ENCODE measurements around the gene BACH2. TPM values are rescaled to one million over a fixed set of nuclear protein-coding genes. Genes with fewer than 3 reads are reported as not detected.

The BACH2 gene
- total RNA-seq, 2 donors from 2014 or later, result 5.2 to 5.7 TPM

DNA sequence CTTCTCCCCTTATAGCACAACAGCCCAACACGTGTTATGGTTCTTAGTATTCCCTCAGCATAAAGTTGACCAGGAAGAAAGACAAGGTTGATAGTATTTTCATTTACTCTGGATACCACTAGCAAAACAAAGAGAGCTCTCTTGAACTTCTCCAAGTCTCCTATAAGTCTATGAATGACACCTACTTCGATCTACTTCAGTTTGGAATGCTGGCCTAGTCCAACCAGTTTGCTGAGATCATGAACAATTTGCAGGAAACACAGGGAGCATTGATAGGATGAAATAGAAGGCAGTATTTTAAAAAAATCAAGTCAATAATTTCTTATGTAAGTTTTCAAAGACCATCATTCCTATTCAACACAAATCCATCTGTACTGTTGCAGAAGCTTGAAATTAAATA lies 308.8 kb downstream of the BACH2 start:
- TF ChIP-seq, protein P1, sequence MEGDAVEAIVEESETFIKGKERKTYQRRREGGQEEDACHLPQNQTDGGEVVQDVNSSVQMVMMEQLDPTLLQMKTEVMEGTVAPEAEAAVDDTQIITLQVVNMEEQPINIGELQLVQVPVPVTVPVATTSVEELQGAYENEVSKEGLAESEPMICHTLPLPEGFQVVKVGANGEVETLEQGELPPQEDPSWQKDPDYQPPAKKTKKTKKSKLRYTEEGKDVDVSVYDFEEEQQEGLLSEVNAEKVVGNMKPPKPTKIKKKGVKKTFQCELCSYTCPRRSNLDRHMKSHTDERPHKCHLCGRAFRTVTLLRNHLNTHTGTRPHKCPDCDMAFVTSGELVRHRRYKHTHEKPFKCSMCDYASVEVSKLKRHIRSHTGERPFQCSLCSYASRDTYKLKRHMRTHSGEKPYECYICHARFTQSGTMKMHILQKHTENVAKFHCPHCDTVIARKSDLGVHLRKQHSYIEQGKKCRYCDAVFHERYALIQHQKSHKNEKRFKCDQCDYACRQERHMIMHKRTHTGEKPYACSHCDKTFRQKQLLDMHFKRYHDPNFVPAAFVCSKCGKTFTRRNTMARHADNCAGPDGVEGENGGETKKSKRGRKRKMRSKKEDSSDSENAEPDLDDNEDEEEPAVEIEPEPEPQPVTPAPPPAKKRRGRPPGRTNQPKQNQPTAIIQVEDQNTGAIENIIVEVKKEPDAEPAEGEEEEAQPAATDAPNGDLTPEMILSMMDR (IDR thresholded peaks at IDR 0.05), result no peak
- TF ChIP-seq POLR2A (IDR thresholded peaks at IDR 0.05), result no peak
- TF ChIP-seq POLR2AphosphoS5 (IDR thresholded peaks at IDR 0.05), result no peak
- no peak for DNase-seq (ENCODE audit: low spot score)
- Histone ChIP-seq H3K27me3 (replicated peaks; ENCODE audit: insufficient read depth) (no peaks in the 10 kb centered on the region), H3K27ac (no peak overlapping the region), H3K36me3 (no peaks in the 10 kb centered on the region), H3K9me3 (no peaks in the 10 kb centered on the region), H3K4me3 (no peak overlapping the region), H3K4me1 (replicated peaks) (no peaks in the 10 kb centered on the region)
- intact Hi-C loops (cut with DNase I), result no loop called here
- WGBS, result 58% methylated on average over 2 of the region's 2 CpGs

DNA sequence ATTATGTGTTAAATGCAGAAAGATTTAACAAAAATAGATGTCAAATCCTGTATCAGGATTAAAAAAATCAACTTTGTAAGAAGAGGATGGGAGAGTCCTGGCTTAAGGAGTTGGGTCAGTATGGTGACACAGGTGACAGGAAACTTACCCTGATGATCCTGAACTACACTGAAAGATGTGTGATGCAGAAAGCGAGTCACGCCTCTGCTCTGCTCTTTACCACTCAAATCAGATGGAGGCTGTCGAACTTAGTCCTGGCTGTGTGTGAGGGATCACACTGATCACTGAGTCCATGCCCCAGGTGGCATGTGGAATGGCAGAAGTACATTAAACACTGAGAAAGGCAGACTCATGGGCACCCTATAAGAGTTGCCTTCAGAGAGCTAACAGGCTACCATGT lies 309.5 kb downstream of the BACH2 start:
- no peak for TF ChIP-seq POLR2AphosphoS5 (IDR thresholded peaks at IDR 0.05)
- TF ChIP-seq POLR2A (IDR thresholded peaks at IDR 0.05), result no peak
- TF ChIP-seq, protein P1 (IDR thresholded peaks at IDR 0.05), result no peak
- WGBS, result 97% methylated on average over 3 of the region's 3 CpGs

DNA sequence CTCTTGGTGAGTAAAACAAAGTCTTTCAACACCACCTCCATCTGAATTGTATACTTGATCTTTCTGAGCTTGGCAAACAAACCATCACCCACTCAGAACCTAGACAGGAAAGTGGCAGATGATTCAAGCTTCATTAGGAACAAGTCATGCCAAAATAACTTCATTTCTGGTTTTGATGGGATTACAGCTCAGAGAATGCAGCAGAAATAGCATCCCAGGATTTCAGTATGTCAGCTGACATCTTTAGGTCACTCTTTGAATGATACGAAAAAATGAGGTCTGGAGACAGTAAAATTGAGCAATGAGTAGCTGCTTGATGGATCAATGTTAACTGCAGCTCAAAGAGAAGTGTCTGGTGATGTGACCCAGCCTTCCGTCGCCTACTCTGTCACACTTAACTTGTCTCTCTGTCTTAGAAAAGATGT lies 310.0 kb downstream of the BACH2 start:
- Histone ChIP-seq H3K9me3 (no peaks in the 10 kb centered on the region), H3K36me3 (no peaks in the 10 kb centered on the region), H3K27me3 (replicated peaks; ENCODE audit: insufficient read depth) (no peaks in the 10 kb centered on the region), H3K27ac (no peak overlapping the region), H3K4me1 (replicated peaks) (no peaks in the 10 kb centered on the region), H3K4me3 (no peak overlapping the region)
- TF ChIP-seq POLR2A (IDR thresholded peaks at IDR 0.05), result no peak
- TF ChIP-seq POLR2AphosphoS5 (IDR thresholded peaks at IDR 0.05), result no peak
- TF ChIP-seq, protein P1 (IDR thresholded peaks at IDR 0.05), result no peak
- intact Hi-C loops (cut with DNase I), result no loop called here
- 92% methylated on average over 3 of the region's 3 CpGs for WGBS
- no peak for DNase-seq (ENCODE audit: low spot score)

More for the DNA sequence above, 309.5 kb downstream of the BACH2 start:
- Histone ChIP-seq H3K9me3 (no peaks in the 10 kb centered on the region), H3K27me3 (replicated peaks; ENCODE audit: insufficient read depth) (no peaks in the 10 kb centered on the region), H3K27ac (no peak overlapping the region), H3K36me3 (no peaks in the 10 kb centered on the region), H3K4me3 (no peak overlapping the region), H3K4me1 (replicated peaks) (no peaks in the 10 kb centered on the region)
- no peak for DNase-seq (ENCODE audit: low spot score)
- intact Hi-C loops (cut with DNase I), result no loop called here

DNA sequence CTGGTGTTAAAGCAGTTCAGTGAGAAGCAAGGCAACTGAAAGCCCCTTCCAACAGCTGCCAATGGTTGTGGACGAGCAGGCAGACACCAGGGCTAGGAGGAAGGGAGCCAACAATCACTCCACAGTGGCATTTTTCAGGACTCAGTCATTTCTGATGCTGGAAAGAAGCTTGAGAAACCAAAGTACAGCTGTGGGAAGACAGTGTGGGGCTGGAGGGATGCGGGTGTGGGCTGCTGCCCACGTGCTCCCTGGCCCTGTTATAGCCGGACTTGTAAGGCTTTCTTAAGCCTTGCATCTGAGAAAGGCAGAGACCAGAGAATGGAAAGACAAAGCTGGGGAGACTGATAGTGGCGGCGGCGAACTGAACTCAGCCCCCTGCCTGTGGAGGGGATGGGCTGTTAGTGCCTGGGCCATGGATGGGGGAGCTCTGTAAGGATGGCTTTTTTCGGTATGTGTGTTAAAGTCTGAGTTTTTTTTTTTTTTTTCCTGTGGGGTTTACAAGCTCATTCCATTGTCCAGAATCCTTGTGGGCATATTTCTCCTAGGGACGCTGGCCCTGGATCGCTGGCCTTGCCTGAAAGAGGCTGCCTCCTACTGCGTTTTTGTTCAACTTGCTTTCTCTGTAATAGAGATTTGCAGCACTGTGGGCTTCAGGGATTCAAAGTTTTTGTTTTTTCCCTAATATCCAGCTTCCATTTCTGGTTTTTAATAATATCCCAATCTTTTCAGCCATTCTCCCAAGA lies 310.7 kb downstream of the BACH2 start:
- DNase-seq (ENCODE audit: low spot score), result no peak
- H3K27me3 ChIP-seq (replicated peaks; ENCODE audit: insufficient read depth), result no peaks in the 10 kb centered on the region
- no peaks in the 10 kb centered on the region for H3K9me3 ChIP-seq
- no peaks in the 10 kb centered on the region for H3K36me3 ChIP-seq
- intact Hi-C loops (cut with DNase I), result no loop called here
- H3K4me1 ChIP-seq (replicated peaks), result no peaks in the 10 kb centered on the region
- TF ChIP-seq, protein P1 (IDR thresholded peaks at IDR 0.05), result no peak
- TF ChIP-seq POLR2A (IDR thresholded peaks at IDR 0.05) (no peak), POLR2AphosphoS5 (IDR thresholded peaks at IDR 0.05) (no peak)
- WGBS, result 90% methylated on average over 11 of the region's 11 CpGs
- no peak overlapping the region for H3K27ac ChIP-seq
- H3K4me3 ChIP-seq, result no peak overlapping the region
